Endodermal cell (in vitro differentiated cells): Measurements from ENCODE around the gene ATP6V1A. TPM values are rescaled to one million over a fixed set of nuclear protein-coding genes. Genes with fewer than 3 reads are reported as not detected.

Source experiments
- DNase-seq: peaks from one replicate; pipeline ENCODE4 v3.0.0-alpha.2; 2017
- H3K27ac ChIP-seq: 2 replicates; pipeline ENCODE4 v1.5.1; 2013; ENCODE audit warnings: mild to moderate bottlenecking, low read depth, low read length, moderate library complexity
- H3K27me3 ChIP-seq: 2 replicates; pipeline ENCODE4 v1.6.1; 2013; ENCODE audit warnings: mild to moderate bottlenecking, low read length, moderate library complexity; ENCODE audit not compliant: insufficient read depth, control insufficient read depth, poor library complexity, severe bottlenecking
- H3K36me3 ChIP-seq: 2 replicates; pipeline ENCODE4 v1.7.0; 2013; ENCODE audit warnings: mild to moderate bottlenecking, low read length, moderate library complexity; ENCODE audit not compliant: control insufficient read depth, insufficient read depth
- H3K4me1 ChIP-seq: one replicate; pipeline ENCODE4 v1.7.0; 2013; ENCODE audit warnings: low read length; ENCODE audit not compliant: control insufficient read depth, insufficient read depth
- H3K4me3 ChIP-seq: 2 replicates; pipeline ENCODE4 v1.5.1; 2013; ENCODE audit warnings: mild to moderate bottlenecking, low read length, moderate library complexity
- H3K9ac ChIP-seq: 2 replicates; pipeline ENCODE4 v1.6.1; 2013; ENCODE audit warnings: mild to moderate bottlenecking, low read length, moderate library complexity; ENCODE audit not compliant: poor library complexity, severe bottlenecking; ENCODE audit errors: extremely low read depth
- H3K9me3 ChIP-seq: 2 replicates; pipeline ENCODE4 v1.6.1; 2013; ENCODE audit warnings: mild to moderate bottlenecking, low read length, moderate library complexity; ENCODE audit not compliant: control insufficient read depth
- H3K27ac Mint-ChIP-seq: 2 replicates; pipeline ENCODE4 v1.8.0; 2020; ENCODE audit warnings: mixed read lengths
- H3K27me3 Mint-ChIP-seq: 2 replicates; pipeline ENCODE4 v1.8.0; 2021; ENCODE audit warnings: mild to moderate bottlenecking, mixed read lengths; ENCODE audit not compliant: insufficient read depth
- H3K36me3 Mint-ChIP-seq: 2 replicates; pipeline ENCODE4 v1.8.0; 2020; ENCODE audit warnings: low read depth, mixed read lengths
- H3K4me1 Mint-ChIP-seq: 2 replicates; pipeline ENCODE4 v1.8.0; 2020; ENCODE audit warnings: mixed read lengths
- H3K4me3 Mint-ChIP-seq: 2 replicates; pipeline ENCODE4 v1.8.0; 2020; ENCODE audit warnings: mild to moderate bottlenecking, moderate library complexity, mixed read lengths
- H3K9me3 Mint-ChIP-seq: 2 replicates; pipeline ENCODE4 v1.8.0; 2020; ENCODE audit warnings: mild to moderate bottlenecking, mixed read lengths
- WGBS, 2 experiments: methylation state at CpG; one replicate each; pipeline versions ENCODE4 v1.1.5 to v1.1.7; 2013; ENCODE audit warnings: missing lambda C conversion rate in 2 of 2, mixed read lengths in 1 of 2; ENCODE audit not compliant: insufficient coverage in 1 of 2, insufficient read length in 1 of 2; 5-methylcytosine and 5-hydroxymethylcytosine counted together
- total RNA-seq, 2 donors: library from RNA; stranded (reverse); fragmentation: NEBNext Ultra II Directional in 1 of 2; extraction: Animal tissue kit (Norgen Biotek cat#: 25700) in 1 of 2; gene quantifications; 2 replicates in 1 of 2; 3 replicates in 1 of 2; pipeline ENCODE4 v1.2.1, GENCODE V29; 2021
- TF ChIP-seq, protein P1 (sequence below): fragments of 200-600 bp; sonication (generic); conservative IDR thresholded peaks from 2 replicates; pipeline ENCODE4 v1.5.0; 2021; ENCODE audit warnings: antibody characterized with exemption, mild to moderate bottlenecking

The ATP6V1A gene
- total RNA-seq, 2 donors from 2014 or later, result 58.4 to 63.4 TPM

DNA sequence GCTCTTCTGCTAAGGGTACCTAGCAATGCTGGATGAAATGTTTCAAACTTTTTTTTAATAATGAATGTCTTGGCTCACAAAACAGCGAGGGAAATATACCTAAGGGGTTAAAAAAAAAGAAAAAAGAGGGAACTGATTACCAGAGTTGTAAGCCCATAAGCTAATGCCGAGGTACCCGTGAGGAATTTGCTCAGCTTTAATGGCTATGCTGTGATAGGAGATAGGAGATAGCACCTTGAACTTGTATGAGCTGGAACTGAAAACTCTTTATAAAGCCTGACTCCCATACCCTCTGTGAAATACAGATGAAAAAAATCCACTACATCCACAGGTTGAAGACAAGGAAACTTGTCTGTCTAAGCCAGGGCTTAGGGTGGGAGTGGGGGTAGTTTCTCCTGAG, 105.7 kb downstream of the ATP6V1A start:
- Histone ChIP-seq H3K4me3 (no peak overlapping the region), H3K9ac (no peak overlapping the region), H3K27me3 (peaks cover 6% of the 10 kb centered on the region), H3K36me3 (no peaks in the 10 kb centered on the region), H3K27ac (no peak overlapping the region), H3K9me3 (no peaks in the 10 kb centered on the region), H3K4me1 (no peaks in the 10 kb centered on the region)
- H3K27me3 Mint-ChIP-seq, result no peaks in the 10 kb centered on the region
- WGBS, 2 experiments, result 50 to 64% methylated on average over 3 of the region's 3 CpGs
- TF ChIP-seq, protein P1, sequence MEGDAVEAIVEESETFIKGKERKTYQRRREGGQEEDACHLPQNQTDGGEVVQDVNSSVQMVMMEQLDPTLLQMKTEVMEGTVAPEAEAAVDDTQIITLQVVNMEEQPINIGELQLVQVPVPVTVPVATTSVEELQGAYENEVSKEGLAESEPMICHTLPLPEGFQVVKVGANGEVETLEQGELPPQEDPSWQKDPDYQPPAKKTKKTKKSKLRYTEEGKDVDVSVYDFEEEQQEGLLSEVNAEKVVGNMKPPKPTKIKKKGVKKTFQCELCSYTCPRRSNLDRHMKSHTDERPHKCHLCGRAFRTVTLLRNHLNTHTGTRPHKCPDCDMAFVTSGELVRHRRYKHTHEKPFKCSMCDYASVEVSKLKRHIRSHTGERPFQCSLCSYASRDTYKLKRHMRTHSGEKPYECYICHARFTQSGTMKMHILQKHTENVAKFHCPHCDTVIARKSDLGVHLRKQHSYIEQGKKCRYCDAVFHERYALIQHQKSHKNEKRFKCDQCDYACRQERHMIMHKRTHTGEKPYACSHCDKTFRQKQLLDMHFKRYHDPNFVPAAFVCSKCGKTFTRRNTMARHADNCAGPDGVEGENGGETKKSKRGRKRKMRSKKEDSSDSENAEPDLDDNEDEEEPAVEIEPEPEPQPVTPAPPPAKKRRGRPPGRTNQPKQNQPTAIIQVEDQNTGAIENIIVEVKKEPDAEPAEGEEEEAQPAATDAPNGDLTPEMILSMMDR, result no peak
- no peak for DNase-seq
- no peaks in the 10 kb centered on the region for H3K36me3 Mint-ChIP-seq
- no peak overlapping the region for H3K27ac Mint-ChIP-seq
- no peak overlapping the region for H3K4me3 Mint-ChIP-seq
- peaks cover 3% of the 10 kb centered on the region for H3K4me1 Mint-ChIP-seq
- H3K9me3 Mint-ChIP-seq, result no peaks in the 10 kb centered on the region

Other genes starting within 250 kb of the ATP6V1A start
- 10 to 100 TPM; 20.7 to 36.2 TPM for gene SPICE1, start 231.9 kb upstream of the ATP6V1A start, total RNA-seq
- gene SIDT1, start 214.5 kb upstream of the ATP6V1A start, total RNA-seq, result not detected
- 10 to 100 TPM; 15.5 to 17.6 TPM for gene USF3, start 50.4 kb upstream of the ATP6V1A start, total RNA-seq
- gene NAA50, start 786 bp upstream of the ATP6V1A start, total RNA-seq, result 100 to 1,000 TPM; 137 to 150 TPM
- gene GRAMD1C, start 91.8 kb downstream of the ATP6V1A start, total RNA-seq, result 1 to 10 TPM; 1.6 to 5.1 TPM
- 10 to 100 TPM; 14.6 to 15.9 TPM for gene ZDHHC23, start 201.0 kb downstream of the ATP6V1A start, total RNA-seq